HTERT RPE-1 (cell line): ENCODE results near the gene POU2F1.
"Not testable (repeated sequence)": the region's sequence is repeated elsewhere in the genome, so short reads cannot be mapped to it uniquely, and the experiment has no call there.

Experiments used
- in situ Hi-C: fragments of 300-500 bp; cut with MboI; formaldehyde crosslinking; loops from 4 replicates; pipeline ENCODE4 v1.14.3; 2020; ENCODE audit warnings: low sequenced_read_pairs

POU2F1 gene

DNA sequence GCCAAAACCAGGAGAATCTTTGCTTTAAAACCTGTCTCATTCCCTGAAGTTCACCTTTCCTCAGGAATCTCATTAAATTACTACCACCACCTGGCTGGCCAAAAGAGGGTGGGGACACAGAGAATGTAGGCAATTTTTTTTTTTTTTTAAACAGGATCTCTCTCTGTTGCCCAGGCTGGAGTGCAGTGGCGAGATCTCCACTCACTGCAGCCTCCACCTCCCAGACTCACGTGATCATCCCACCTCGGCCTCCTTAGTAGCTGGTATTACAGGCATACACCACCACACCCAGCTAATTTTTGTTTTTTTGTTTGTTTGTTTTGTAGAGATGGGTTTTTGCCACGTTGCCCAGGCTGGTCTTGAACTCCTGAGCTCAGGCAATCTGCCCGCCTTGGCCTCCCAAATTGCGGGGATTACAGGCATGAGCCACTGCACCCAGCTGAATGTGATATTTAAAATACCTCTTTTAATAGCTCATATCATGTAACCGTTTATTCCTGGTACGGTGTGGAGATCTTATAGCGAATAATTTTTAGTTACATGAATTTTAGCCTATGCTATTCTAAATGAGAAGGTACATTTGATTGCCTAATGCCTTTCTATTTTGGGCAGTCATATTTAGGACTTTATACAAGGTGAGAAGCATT is 84.5 kb downstream of the POU2F1 start:
- in situ Hi-C loops = no loop called here

GRCh38 chr1:167305706-167306277 is 85.1 kb downstream of the POU2F1 start:
- in situ Hi-C loops = no loop called here

DNA sequence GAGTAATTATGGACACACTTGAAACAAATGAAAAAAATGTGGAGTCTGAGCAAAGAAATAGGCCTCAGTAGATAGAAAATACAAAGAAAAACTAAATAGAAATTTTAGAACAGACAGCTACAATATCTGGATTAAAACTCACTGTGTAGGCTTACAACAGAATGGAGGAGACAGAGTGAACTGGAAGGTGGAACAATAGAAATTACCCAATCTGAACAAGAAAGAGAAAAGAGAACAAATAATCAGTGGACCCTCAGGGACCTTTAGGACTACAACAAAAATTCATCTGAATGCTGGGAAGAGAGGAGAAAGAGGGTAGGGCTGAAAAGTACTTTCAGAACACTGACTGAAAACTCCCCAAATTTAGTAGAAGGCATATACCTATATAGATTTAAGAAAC is 90.0 kb downstream of the POU2F1 start:
- in situ Hi-C loops = no loop called here

DNA sequence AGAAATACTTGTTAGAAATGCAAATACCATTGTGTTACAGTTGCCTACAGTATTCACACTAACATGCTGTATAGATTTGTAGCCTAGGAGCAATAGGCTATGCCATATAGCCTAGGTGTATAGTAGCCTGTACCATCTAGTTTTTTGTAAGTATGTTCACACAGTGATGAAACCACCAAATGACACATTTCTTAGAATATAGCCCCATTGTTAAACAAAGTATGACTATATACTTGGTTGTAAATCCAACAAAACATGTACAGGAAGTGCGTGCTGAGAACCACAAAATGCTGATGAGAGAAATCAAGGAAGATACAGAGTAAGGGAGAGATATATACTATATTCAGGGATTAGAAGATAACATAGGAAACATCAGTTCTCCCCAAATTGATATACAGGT is 92.2 kb downstream of the POU2F1 start:
- in situ Hi-C loops = no loop called here

DNA sequence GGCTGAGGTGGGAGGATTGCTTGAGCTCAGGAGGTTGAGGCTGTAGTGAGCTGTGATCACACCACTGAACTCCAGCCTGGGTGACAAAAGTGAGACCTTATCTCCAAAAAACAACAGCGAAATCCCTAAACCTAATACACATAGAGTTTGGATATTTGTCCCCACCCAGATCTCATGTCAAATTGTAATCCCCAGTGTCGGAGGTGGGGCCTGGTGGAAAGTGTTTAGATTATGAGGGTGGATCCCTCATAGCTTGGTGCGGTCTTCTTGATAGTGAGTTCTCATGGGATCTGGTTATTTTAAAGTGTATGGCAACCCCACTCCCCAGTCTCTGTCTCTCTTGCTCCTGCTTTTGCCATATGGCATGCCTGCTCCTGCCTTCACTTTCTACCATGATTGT is 94.0 kb downstream of the POU2F1 start:
- in situ Hi-C loops = no loop called here

DNA sequence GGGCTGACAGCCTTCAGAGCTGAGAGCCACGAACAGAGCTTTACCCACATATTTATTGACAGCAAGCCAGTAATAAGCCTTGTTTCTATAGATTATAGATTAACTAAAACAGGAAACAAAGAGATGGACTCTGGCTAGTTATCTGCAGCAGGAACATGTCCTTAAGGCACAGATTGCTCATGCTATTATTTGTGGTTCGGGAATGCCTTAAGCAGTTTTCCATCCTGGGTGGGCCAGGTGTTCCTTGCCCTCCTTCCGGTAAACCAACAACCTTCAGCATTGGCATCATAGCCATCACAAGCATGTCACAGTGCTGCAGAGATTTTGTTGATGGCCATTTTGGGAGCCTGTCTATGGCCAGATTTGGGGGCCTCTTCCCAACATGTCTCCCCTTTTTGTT is 96.8 kb downstream of the POU2F1 start:
- in situ Hi-C loops = no loop called here

DNA sequence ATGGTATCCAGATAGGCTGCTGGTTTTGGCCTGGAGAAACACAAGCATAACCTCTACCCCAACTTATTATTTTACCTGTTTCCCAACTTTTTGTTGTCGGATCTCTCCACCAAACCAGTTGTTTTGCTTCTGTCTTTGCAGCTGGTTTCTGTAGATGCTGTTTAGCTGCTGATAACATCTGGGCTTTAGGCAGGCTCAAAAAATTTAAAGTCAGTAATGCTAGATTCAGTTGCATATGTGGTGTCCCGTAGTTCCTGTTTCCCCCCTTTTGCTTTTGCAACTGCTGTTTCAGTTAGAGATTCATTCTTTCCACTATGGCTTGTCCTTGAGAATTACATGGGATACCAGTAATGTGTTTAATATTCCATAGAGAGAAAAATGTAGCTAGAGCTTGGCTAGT is 98.5 kb downstream of the POU2F1 start:
- in situ Hi-C loops = not testable (repeated sequence)

DNA sequence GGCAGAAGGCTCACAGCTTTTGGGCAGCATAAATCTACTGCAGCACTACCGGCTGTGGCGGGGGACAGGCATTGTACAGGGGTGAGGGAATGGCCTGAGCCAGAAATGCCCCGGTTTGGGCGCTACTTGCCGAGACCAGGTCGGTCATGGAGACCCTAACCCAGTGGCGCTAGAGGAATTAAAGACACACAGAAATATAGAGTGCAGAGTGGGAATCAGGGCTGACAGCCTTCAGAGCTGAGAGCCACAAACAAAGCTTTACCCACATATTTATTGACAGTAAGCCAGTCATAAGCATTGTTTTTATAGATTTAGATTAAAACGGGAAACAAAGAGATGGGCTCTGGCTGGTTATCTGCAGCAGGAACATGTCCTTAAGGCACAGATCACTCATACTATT is 101.8 kb downstream of the POU2F1 start:
- in situ Hi-C loops = no loop called here

DNA sequence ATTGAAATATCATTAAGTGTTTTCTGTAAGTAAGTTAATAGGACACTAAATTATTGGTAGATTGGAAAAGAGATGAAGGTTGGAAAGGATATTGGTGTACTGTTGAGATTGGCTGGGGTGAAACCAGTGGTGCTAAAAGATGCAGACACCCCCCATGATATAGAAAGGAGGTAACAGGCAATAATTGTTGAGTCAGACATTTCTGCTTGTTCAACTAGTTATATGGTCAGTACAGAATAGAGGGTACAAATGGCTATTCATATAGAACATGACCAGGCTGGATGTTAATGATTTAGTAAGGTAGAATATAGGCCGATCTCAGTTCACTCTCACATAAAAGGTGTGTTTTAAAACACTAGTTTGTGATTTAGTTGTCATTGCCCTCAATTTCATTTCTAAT is 104.5 kb downstream of the POU2F1 start:
- in situ Hi-C loops = no loop called here

DNA sequence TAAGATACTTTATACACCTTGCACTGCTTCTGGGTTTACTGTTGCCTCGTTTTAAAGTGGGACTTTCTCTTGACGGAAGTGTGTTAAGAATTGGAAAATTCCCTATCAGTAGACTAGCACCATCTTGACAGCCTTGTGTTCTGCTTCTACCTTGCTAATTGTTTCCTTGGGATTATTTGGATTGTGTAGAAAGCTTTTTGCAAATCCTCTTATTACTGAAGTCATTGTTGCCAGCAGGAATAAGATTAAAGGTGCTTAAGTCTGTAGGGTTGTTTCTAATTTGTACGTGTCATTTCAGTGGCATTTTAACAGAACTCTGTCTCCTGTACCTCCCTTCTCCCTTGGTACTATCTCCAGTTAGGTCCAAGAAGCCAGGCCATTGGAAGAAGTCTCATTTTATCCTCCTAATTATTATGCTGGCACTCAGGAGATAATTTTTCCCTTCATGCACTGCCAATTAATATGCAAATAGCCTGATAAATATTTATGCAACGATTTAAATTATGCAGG is 107.7 kb downstream of the POU2F1 start:
- in situ Hi-C loops = no loop called here

GRCh38 chr1:167328816-167329483 is 108.3 kb downstream of the POU2F1 start:
- in situ Hi-C loops = no loop called here

DNA sequence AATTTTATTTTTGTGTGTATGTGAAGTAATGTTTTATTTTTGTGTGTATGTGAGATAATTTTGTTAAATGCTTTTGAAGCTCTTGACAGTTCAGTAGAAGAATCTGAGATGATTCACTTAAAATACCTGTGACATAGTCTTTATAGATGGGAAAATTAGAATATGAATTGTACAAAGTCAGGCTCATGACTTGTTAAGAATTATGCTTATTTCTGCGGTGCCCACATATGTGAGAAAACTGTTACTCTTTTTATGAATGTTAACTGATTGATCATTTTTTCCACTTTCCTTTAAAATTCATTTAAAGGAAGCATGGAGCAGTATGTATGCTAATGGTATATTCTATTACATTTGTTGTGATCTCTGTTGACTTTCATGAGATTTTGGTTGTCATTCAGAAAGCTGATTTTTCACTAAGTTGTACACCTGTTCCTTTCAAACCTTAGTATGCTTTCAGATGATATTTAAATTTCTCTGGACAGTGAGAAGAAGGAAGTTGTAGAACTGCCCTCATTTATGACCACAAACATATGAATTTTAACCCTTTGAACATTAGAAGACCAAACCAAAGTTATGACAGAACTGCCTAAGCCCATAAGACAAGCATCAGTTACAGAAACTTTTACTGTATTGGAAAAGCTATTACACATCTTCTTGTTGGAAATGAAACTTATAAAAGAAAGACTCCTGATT is 110.1 kb downstream of the POU2F1 start:
- in situ Hi-C loops = no loop called here

- in situ Hi-C loops = no loop called here
Observed at GRCh38 chr1:167331650-167332049, 111.0 kb downstream of the POU2F1 start.

DNA sequence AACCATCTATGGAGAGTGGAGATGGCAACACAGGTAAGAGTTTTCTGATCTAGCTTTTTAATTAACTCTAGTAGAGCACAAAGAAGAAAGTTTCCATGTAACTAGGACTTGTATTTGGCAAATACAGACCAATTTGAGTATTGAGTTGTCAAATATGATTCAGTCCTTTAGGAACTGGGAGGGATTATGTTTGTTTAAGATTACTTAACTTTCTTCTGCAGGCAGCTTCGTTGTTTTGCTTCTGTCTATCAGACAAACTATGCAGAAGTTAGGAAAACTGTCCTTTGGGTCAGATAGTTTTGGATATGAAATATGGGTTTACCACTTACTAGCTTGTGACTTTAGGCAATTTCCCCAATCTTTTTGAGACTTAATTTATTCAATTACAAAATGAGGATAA is 111.8 kb downstream of the POU2F1 start:
- in situ Hi-C loops = no loop called here

GRCh38 chr1:167333124-167333523 is 112.4 kb downstream of the POU2F1 start:
- in situ Hi-C loops = no loop called here

- in situ Hi-C loops = no loop called here
Observed at GRCh38 chr1:167333703-167334102, 113.0 kb downstream of the POU2F1 start.

DNA sequence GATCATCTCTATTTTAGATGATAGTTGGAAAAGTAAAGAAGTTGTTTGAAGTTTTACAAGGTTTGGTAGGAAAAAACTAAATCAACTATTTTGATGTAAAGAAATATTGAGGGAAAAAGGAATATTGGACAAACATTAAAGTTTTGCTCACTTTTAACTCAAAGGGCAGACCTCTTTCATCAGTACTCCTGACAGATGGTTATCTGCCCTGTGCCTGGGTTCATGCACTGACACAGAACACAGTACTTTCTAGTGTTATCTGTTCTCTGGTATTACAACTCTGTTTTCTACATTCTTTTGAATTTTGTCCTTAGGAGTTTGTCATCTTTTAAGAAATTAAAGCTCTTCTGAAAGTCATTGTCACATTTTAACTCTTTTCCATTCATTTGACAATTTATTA is 118.7 kb downstream of the POU2F1 start:
- in situ Hi-C loops = no loop called here

DNA sequence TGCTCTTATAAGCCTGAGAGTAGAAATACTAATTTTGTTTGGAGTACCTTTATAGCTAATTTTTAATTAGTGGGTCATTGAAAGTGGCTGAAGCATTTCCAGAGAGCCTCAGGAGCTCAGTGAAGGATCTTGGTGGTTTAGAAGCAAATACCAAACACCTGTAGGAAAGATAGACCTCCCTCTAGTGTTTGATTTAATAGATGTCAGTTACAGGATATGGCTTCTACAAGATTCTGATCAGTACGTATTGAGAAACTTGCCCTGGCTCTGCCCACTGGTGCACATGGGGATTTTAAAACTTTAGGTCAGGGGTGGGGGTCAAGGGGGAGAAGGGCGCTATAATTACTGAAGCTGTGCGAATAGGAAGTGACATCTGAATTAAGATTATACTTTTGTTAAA is 122.2 kb downstream of the POU2F1 start:
- in situ Hi-C loops = no loop called here

DNA sequence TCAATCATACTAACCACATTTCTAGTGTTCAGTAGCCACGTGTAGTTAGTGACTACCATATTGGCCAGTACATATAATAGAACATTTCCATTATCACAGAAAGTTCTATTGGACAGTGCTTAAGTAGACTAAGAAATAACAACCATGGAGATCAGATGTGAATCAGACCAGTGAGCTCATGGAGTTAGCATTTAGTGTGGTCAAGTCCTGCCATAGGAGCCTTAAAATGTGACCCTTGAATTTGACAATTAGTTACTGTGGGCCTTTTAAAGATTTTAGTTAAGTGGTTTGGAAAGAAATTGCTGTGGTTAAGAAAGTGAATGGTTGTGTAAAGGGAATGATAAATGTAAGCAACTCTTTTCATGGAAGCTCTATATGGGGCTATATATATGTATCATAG is 123.4 kb downstream of the POU2F1 start:
- in situ Hi-C loops = no loop called here

DNA sequence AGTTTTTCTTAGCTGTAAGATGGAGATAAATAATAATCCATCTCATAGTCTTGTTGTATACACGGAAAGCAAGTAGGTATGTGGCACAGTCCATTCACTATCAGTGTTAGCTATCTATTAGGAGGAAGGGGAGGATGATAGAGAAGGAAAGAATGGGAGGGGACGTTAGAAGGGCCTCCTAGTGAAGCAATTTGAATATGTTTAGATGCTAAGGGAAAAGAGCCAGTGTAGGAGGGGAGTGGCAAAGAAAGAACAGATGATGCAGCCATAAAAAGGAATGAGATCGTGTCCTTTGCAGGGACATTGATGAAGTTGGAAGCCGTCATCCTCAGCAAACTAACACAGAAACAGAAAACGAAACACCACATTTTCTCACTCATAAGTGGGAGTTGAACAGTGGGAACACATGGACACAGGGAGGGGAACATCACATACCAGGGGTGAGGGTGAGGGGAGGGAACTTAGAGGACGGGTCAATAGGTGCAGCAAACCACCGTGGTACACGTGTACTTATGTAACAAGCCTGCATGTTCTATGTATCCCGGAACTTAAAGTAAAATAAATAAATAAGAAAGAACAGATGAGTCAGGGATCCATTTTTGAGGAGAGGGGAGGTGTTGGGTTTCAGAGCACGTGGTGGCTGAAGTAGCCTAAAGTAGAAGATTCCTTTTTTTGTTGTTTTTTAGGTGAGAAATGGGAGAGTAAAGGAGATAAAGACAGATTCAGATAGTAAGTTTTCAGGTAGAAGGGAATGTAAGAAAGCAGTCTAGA is 124.1 kb downstream of the POU2F1 start:
- in situ Hi-C loops = no loop called here

- in situ Hi-C loops = no loop called here
Observed at GRCh38 chr1:167345386-167345733, 124.7 kb downstream of the POU2F1 start.
